ENCODE results near the gene FOLR1. TPM values are rescaled to one million over a fixed set of nuclear protein-coding genes. Genes with fewer than 3 reads are reported as not detected.

Gene FOLR1
- polyA plus RNA-seq, 1 donor from 2014 or later, result not detected

DNA sequence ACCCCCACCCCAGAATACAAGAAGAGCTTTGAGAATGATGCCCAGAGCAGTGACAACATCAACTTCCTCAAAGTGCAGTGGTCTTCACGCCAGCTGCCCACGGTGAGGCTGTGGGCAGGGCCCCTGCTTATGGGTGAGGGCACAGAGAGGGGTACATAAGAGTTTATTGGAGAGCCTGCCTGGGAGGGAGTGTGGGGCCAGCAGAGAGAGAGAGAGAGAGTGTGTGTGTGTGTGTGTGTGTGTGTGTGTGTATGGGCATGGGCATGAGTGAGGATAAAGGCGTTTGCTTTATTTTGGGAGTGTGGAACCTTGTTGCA is 42.5 kb downstream of the FOLR1 start:
- H2AFZ ChIP-seq (ENCODE audit: low read depth, low read length), result no peak overlapping the region
- H4K20me1 ChIP-seq (ENCODE audit: insufficient read depth), result no peaks in the 10 kb centered on the region
- no peak overlapping the region for H3K4me2 ChIP-seq (ENCODE audit: low read length)
- no peaks in the 10 kb centered on the region for H3K9me3 ChIP-seq (ENCODE audit: low read length)
- no peaks in the 10 kb centered on the region for H3K9me2 ChIP-seq (ENCODE audit: insufficient read depth, low read length)
- no peaks in the 10 kb centered on the region for H3F3A ChIP-seq (ENCODE audit: insufficient read depth, low read length, poor library complexity, severe bottlenecking)
- H3K4me3 ChIP-seq (ENCODE audit: low read length), result no peak overlapping the region
- TF ChIP-seq, protein P1, sequence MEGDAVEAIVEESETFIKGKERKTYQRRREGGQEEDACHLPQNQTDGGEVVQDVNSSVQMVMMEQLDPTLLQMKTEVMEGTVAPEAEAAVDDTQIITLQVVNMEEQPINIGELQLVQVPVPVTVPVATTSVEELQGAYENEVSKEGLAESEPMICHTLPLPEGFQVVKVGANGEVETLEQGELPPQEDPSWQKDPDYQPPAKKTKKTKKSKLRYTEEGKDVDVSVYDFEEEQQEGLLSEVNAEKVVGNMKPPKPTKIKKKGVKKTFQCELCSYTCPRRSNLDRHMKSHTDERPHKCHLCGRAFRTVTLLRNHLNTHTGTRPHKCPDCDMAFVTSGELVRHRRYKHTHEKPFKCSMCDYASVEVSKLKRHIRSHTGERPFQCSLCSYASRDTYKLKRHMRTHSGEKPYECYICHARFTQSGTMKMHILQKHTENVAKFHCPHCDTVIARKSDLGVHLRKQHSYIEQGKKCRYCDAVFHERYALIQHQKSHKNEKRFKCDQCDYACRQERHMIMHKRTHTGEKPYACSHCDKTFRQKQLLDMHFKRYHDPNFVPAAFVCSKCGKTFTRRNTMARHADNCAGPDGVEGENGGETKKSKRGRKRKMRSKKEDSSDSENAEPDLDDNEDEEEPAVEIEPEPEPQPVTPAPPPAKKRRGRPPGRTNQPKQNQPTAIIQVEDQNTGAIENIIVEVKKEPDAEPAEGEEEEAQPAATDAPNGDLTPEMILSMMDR (IDR thresholded peaks at IDR 0.05; ENCODE audit: poor library complexity, severe bottlenecking), result no peak
- TF ChIP-seq RAD21 (conservative IDR thresholded peaks at IDR 0.05), result no peak
- TF ChIP-seq SMC3 (conservative IDR thresholded peaks at IDR 0.05; ENCODE audit: poor library complexity), result no peak
- TF ChIP-seq, protein P2, sequence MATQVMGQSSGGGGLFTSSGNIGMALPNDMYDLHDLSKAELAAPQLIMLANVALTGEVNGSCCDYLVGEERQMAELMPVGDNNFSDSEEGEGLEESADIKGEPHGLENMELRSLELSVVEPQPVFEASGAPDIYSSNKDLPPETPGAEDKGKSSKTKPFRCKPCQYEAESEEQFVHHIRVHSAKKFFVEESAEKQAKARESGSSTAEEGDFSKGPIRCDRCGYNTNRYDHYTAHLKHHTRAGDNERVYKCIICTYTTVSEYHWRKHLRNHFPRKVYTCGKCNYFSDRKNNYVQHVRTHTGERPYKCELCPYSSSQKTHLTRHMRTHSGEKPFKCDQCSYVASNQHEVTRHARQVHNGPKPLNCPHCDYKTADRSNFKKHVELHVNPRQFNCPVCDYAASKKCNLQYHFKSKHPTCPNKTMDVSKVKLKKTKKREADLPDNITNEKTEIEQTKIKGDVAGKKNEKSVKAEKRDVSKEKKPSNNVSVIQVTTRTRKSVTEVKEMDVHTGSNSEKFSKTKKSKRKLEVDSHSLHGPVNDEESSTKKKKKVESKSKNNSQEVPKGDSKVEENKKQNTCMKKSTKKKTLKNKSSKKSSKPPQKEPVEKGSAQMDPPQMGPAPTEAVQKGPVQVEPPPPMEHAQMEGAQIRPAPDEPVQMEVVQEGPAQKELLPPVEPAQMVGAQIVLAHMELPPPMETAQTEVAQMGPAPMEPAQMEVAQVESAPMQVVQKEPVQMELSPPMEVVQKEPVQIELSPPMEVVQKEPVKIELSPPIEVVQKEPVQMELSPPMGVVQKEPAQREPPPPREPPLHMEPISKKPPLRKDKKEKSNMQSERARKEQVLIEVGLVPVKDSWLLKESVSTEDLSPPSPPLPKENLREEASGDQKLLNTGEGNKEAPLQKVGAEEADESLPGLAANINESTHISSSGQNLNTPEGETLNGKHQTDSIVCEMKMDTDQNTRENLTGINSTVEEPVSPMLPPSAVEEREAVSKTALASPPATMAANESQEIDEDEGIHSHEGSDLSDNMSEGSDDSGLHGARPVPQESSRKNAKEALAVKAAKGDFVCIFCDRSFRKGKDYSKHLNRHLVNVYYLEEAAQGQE (IDR thresholded peaks at IDR 0.05; ENCODE audit: borderline replicate concordance), result no peak
- no peak for TF ChIP-seq EP300 (conservative IDR thresholded peaks at IDR 0.05; ENCODE audit: poor library complexity, severe bottlenecking)
- TF ChIP-seq POLR2AphosphoS5 (IDR thresholded peaks at IDR 0.05), result no peak
- no peak for TF ChIP-seq MXI1 (conservative IDR thresholded peaks at IDR 0.05; ENCODE audit: poor library complexity, severe bottlenecking)
- no peak for TF ChIP-seq TAF1 (IDR thresholded peaks at IDR 0.05; ENCODE audit: low read depth)
- no peak for TF ChIP-seq EZH2 (IDR thresholded peaks at IDR 0.05; ENCODE audit: borderline replicate concordance, insufficient read depth, low read length, poor library complexity, severe bottlenecking)
- no peaks in the 10 kb centered on the region for H3K36me3 ChIP-seq (ENCODE audit: insufficient read depth, low read length)
- no peak overlapping the region for H3K27ac ChIP-seq (ENCODE audit: low read length)
- no peaks in the 10 kb centered on the region for H3K79me2 ChIP-seq (replicated peaks; ENCODE audit: insufficient read depth, low read length)
- no peak overlapping the region for H3K9ac ChIP-seq (ENCODE audit: low read length)
- peaks cover 14% of the 10 kb centered on the region for H3K27me3 ChIP-seq (ENCODE audit: insufficient read depth, low read depth, low read length)

DNA sequence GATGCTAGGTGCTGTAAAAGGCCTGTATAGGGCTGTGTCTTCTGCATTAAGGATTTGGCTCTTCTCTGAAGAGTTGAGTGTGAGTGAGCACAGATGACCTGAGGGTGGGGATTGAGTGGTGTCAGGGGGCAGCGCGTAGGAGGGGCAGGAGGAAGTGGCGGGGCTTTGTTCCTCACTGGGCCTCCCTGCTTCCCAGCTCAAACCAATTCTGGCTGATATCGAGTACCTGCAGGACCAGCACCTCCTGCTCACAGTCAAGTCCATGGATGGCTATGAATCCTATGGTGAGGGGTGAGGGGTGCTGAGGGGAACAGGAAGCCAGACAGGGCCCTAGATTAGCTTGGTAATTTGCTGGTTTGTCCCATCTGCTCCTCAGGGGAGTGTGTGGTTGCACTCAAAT is 43.0 kb downstream of the FOLR1 start:
- Histone ChIP-seq H3F3A (ENCODE audit: insufficient read depth, low read length, poor library complexity, severe bottlenecking) (no peaks in the 10 kb centered on the region), H3K4me3 (ENCODE audit: low read length) (no peak overlapping the region), H3K9ac (ENCODE audit: low read length) (no peak overlapping the region), H3K36me3 (ENCODE audit: insufficient read depth, low read length) (no peaks in the 10 kb centered on the region), H4K20me1 (ENCODE audit: insufficient read depth) (no peaks in the 10 kb centered on the region), H3K9me2 (ENCODE audit: insufficient read depth, low read length) (no peaks in the 10 kb centered on the region), H2AFZ (ENCODE audit: low read depth, low read length) (no peak overlapping the region), H3K4me2 (ENCODE audit: low read length) (no peak overlapping the region), H3K27me3 (ENCODE audit: insufficient read depth, low read depth, low read length) (peaks cover 17% of the 10 kb centered on the region), H3K9me3 (ENCODE audit: low read length) (no peaks in the 10 kb centered on the region), H3K79me2 (replicated peaks; ENCODE audit: insufficient read depth, low read length) (no peaks in the 10 kb centered on the region), H3K27ac (ENCODE audit: low read length) (no peak overlapping the region)
- TF ChIP-seq SMC3 (conservative IDR thresholded peaks at IDR 0.05; ENCODE audit: poor library complexity), result no peak
- TF ChIP-seq POLR2AphosphoS5 (IDR thresholded peaks at IDR 0.05), result no peak
- no peak for TF ChIP-seq EP300 (conservative IDR thresholded peaks at IDR 0.05; ENCODE audit: poor library complexity, severe bottlenecking)
- TF ChIP-seq, protein P2 (IDR thresholded peaks at IDR 0.05; ENCODE audit: borderline replicate concordance), result no peak
- TF ChIP-seq EZH2 (IDR thresholded peaks at IDR 0.05; ENCODE audit: borderline replicate concordance, insufficient read depth, low read length, poor library complexity, severe bottlenecking), result no peak
- TF ChIP-seq MXI1 (conservative IDR thresholded peaks at IDR 0.05; ENCODE audit: poor library complexity, severe bottlenecking), result no peak
- no peak for TF ChIP-seq RAD21 (conservative IDR thresholded peaks at IDR 0.05)
- TF ChIP-seq, protein P1 (IDR thresholded peaks at IDR 0.05; ENCODE audit: poor library complexity, severe bottlenecking), result no peak
- no peak for TF ChIP-seq TAF1 (IDR thresholded peaks at IDR 0.05; ENCODE audit: low read depth)
